Ureter (tissue), 1 donor: Measurements from ENCODE around the gene FAM20C. TPM values are rescaled to one million over a fixed set of nuclear protein-coding genes. Genes with fewer than 3 reads are reported as not detected.
"Not testable (repeated sequence)": the region's sequence is repeated elsewhere in the genome, so short reads cannot be mapped to it uniquely, and the experiment has no call there.

ENCODE experiments used
- DNase-seq: peaks from one replicate; pipeline ENCODE4 v3.0.0-alpha.2; 2020; ENCODE audit warnings: low spot score
- total RNA-seq: library from RNA; stranded (reverse); gene quantifications from one replicate; pipeline ENCODE4 v1.2.4, GENCODE V29; 2023
- donor health status: DM: yes; HTN: yes; CAD: no.

FAM20C gene
- total RNA-seq, 1 donor from 2014 or later = 33.8 TPM

- DNase-seq = no peak
Observed at GRCh38 chr7:173209-173918, 19.0 kb upstream of the FAM20C start.

- DNase-seq = no peak
Observed at GRCh38 chr7:174716-175115, 17.7 kb upstream of the FAM20C start.

GRCh38 chr7:175955-176354 lies 16.4 kb upstream of the FAM20C start:
- no peak for DNase-seq

- DNase-seq = no peak
Observed at GRCh38 chr7:176381-176780, 16.0 kb upstream of the FAM20C start.

- no peak for DNase-seq
Observed at GRCh38 chr7:176786-177459, 15.4 kb upstream of the FAM20C start.

GRCh38 chr7:178444-178843 lies 13.9 kb upstream of the FAM20C start:
- DNase-seq = no peak

- DNase-seq = no peak
Observed at GRCh38 chr7:179209-179681, 13.1 kb upstream of the FAM20C start.

GRCh38 chr7:179948-180694 lies 12.2 kb upstream of the FAM20C start:
- DNase-seq = no peak

- no peak for DNase-seq
Observed at GRCh38 chr7:181738-182137, 10.6 kb upstream of the FAM20C start.

GRCh38 chr7:182502-182901 lies 9.9 kb upstream of the FAM20C start:
- DNase-seq = not testable (repeated sequence)

- DNase-seq = no peak
Observed at GRCh38 chr7:183496-184292, 8.7 kb upstream of the FAM20C start.

- no peak for DNase-seq
Observed at GRCh38 chr7:184294-185264, 7.8 kb upstream of the FAM20C start.

GRCh38 chr7:186516-187113 lies 5.8 kb upstream of the FAM20C start:
- DNase-seq = no peak

- DNase-seq = no peak
Observed at GRCh38 chr7:187227-187927, 5.0 kb upstream of the FAM20C start.

GRCh38 chr7:188174-188573 lies 4.2 kb upstream of the FAM20C start:
- DNase-seq = no peak

- DNase-seq = no peak
Observed at GRCh38 chr7:188727-189500, 3.5 kb upstream of the FAM20C start.

GRCh38 chr7:189719-190118 lies 2.7 kb upstream of the FAM20C start:
- DNase-seq = no peak

- DNase-seq = no peak
Observed at GRCh38 chr7:190196-190595, 2.2 kb upstream of the FAM20C start.
